OCI-LY3 (cell line): Measurements from ENCODE around the gene KRT85.

ENCODE experiments used
- EZH2phosphoT487 ChIP-seq: fragments of 200-600 bp; shearing (Covaris generic); IDR thresholded peaks from 2 replicates; pipeline ENCODE4 v1.6.1; 2018; ENCODE audit warnings: antibody characterized with exemption, mixed run types, low read depth
- TF ChIP-seq, protein P1 (sequence below): fragments of 200-600, 300-600 bp; sonication (generic); IDR thresholded peaks from 2 replicates; pipeline ENCODE4 v1.5.1; 2014; ENCODE audit warnings: antibody characterized with exemption, low read length, low read depth

DNA sequence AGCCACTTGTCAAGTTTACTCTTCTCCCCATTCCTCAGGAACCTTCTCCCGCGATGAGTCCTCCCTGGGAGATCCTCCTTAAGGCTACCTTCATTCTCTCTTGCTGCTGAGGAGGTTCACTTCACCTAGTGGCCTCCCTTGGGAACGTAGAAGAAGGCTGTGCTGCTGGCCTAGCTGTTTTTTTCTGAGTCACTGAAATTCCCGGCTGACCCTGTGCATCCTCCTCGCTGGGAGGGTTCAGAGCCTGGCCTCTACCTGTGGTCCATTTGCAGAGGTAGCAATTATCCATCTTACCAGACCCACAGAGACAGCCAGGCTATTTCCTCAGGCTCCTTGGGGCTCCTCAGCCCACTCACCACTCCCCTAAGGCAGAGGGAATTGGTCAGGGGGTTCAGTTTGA is 34.2 kb upstream of the KRT85 start:
- TF ChIP-seq, protein P1, sequence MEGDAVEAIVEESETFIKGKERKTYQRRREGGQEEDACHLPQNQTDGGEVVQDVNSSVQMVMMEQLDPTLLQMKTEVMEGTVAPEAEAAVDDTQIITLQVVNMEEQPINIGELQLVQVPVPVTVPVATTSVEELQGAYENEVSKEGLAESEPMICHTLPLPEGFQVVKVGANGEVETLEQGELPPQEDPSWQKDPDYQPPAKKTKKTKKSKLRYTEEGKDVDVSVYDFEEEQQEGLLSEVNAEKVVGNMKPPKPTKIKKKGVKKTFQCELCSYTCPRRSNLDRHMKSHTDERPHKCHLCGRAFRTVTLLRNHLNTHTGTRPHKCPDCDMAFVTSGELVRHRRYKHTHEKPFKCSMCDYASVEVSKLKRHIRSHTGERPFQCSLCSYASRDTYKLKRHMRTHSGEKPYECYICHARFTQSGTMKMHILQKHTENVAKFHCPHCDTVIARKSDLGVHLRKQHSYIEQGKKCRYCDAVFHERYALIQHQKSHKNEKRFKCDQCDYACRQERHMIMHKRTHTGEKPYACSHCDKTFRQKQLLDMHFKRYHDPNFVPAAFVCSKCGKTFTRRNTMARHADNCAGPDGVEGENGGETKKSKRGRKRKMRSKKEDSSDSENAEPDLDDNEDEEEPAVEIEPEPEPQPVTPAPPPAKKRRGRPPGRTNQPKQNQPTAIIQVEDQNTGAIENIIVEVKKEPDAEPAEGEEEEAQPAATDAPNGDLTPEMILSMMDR: no peak
- no peak for TF ChIP-seq EZH2phosphoT487
